Measurements from ENCODE around the gene LSM12.
"Not testable (repeated sequence)": the region's sequence is repeated elsewhere in the genome, so short reads cannot be mapped to it uniquely, and the experiment has no call there.

Gene LSM12

GRCh38 chr17:44108440-44109311 is 42.2 kb upstream of the LSM12 start:
- no peak overlapping the region for H3K4me3 ChIP-seq (ENCODE audit: low read length)
- peaks cover 2% of the 10 kb centered on the region; the same call in 1 of the 2 replicates for H3K36me3 ChIP-seq (ENCODE audit: insufficient read depth, low read depth, low read length)
- peaks cover 13% of the 10 kb centered on the region for H3K4me1 ChIP-seq (ENCODE audit: insufficient read depth, low read length)
- no peak overlapping the region for H3K27ac ChIP-seq (ENCODE audit: low read length)
- no peaks in the 10 kb centered on the region for H3K27me3 ChIP-seq (ENCODE audit: insufficient read depth, low read length)
- no peak overlapping the region for H3K9ac ChIP-seq (ENCODE audit: low read depth, low read length)
- no peaks in the 10 kb centered on the region for H3K9me3 ChIP-seq (ENCODE audit: insufficient read depth, low read depth, low read length)

- Histone ChIP-seq H3K9me3 (ENCODE audit: insufficient read depth, low read depth, low read length) (no peaks in the 10 kb centered on the region), H3K9ac (ENCODE audit: low read depth, low read length) (no peak overlapping the region), H3K27me3 (ENCODE audit: insufficient read depth, low read length) (no peaks in the 10 kb centered on the region), H3K36me3 (ENCODE audit: insufficient read depth, low read depth, low read length) (peaks cover 2% of the 10 kb centered on the region; the same call in 1 of the 2 replicates), H3K27ac (ENCODE audit: low read length) (no peak overlapping the region), H3K4me3 (ENCODE audit: low read length) (no peak overlapping the region), H3K4me1 (ENCODE audit: insufficient read depth, low read length) (peaks cover 10% of the 10 kb centered on the region)
Observed at GRCh38 chr17:44106801-44107200, 40.3 kb upstream of the LSM12 start.

GRCh38 chr17:44105941-44106340 is 39.5 kb upstream of the LSM12 start:
- no peak overlapping the region for H3K27ac ChIP-seq (ENCODE audit: low read length)
- no peaks in the 10 kb centered on the region for H3K9me3 ChIP-seq (ENCODE audit: insufficient read depth, low read depth, low read length)
- H3K36me3 ChIP-seq (ENCODE audit: insufficient read depth, low read depth, low read length): peaks cover 2% of the 10 kb centered on the region; the same call in 1 of the 2 replicates
- no peak overlapping the region for H3K4me3 ChIP-seq (ENCODE audit: low read length)
- no peaks in the 10 kb centered on the region for H3K27me3 ChIP-seq (ENCODE audit: insufficient read depth, low read length)
- no peak overlapping the region for H3K9ac ChIP-seq (ENCODE audit: low read depth, low read length)
- peaks cover 5% of the 10 kb centered on the region for H3K4me1 ChIP-seq (ENCODE audit: insufficient read depth, low read length)

DNA sequence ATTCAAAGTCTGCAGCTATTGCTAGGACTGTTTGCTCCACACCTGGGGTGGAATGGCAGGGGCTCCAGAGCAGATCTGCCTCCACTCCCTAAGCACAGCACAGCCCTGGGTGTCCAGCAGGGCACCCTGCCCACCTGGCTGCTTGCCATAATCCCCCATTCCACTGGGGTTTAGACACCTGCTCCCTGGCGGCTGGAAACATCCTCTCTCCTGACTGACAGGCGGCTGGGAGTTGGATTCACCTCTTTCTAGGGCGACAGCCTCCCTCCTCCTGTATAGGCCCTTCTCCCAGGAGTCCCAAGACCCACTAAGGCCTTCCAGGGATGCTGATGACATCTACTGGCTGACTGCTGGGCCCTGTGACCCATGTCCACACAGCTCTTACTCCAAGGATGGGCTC is 39.0 kb upstream of the LSM12 start:
- Histone ChIP-seq H3K27ac (ENCODE audit: low read length) (no peak overlapping the region), H3K4me1 (ENCODE audit: insufficient read depth, low read length) (peaks cover 1% of the 10 kb centered on the region), H3K36me3 (ENCODE audit: insufficient read depth, low read depth, low read length) (peaks cover 1% of the 10 kb centered on the region; the same call in 1 of the 2 replicates)

GRCh38 chr17:44102849-44103622 is 36.6 kb upstream of the LSM12 start:
- no peak overlapping the region for H3K27ac ChIP-seq (ENCODE audit: low read length)
- no peaks in the 10 kb centered on the region; the same call in none of the 2 replicates for H3K4me1 ChIP-seq (ENCODE audit: insufficient read depth, low read length)
- no peaks in the 10 kb centered on the region for H3K27me3 ChIP-seq (ENCODE audit: insufficient read depth, low read length)
- no peaks in the 10 kb centered on the region for H3K9me3 ChIP-seq (ENCODE audit: insufficient read depth, low read depth, low read length)
- H3K36me3 ChIP-seq (ENCODE audit: insufficient read depth, low read depth, low read length): no peaks in the 10 kb centered on the region
- no peak overlapping the region for H3K9ac ChIP-seq (ENCODE audit: low read depth, low read length)
- H3K4me3 ChIP-seq (ENCODE audit: low read length): no peak overlapping the region

More for the DNA sequence above, 39.0 kb upstream of the LSM12 start:
- no peak overlapping the region for H3K4me3 ChIP-seq (ENCODE audit: low read length)
- H3K9me3 ChIP-seq (ENCODE audit: insufficient read depth, low read depth, low read length): no peaks in the 10 kb centered on the region
- no peaks in the 10 kb centered on the region for H3K27me3 ChIP-seq (ENCODE audit: insufficient read depth, low read length)
- no peak overlapping the region for H3K9ac ChIP-seq (ENCODE audit: low read depth, low read length)

DNA sequence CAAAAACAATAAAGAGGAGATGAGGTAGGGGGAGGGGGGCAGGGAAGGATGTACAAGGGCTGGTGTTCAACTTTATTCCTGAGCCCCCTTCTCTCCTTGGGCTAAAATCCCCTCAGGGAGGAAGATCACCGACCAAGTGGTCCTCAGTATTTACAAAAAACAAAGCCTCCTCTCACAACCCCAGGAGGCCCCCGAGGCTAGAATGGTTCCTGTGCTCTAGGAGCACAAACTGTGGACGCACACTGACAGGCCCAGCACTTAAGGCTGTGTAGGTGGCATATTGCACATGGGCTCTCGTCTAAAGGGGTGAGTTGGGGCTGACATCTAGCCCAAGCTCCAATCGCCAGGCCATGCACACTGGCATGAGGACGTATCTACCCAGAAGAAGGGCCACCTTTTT is 35.4 kb upstream of the LSM12 start:
- H3K27ac ChIP-seq (ENCODE audit: low read length); H3K4me1 ChIP-seq (ENCODE audit: insufficient read depth, low read length); H3K36me3 ChIP-seq (ENCODE audit: insufficient read depth, low read depth, low read length); H3K4me3 ChIP-seq (ENCODE audit: low read length); H3K9me3 ChIP-seq (ENCODE audit: insufficient read depth, low read depth, low read length); H3K9ac ChIP-seq (ENCODE audit: low read depth, low read length); H3K27me3 ChIP-seq (ENCODE audit: insufficient read depth, low read length): not testable (repeated sequence)

DNA sequence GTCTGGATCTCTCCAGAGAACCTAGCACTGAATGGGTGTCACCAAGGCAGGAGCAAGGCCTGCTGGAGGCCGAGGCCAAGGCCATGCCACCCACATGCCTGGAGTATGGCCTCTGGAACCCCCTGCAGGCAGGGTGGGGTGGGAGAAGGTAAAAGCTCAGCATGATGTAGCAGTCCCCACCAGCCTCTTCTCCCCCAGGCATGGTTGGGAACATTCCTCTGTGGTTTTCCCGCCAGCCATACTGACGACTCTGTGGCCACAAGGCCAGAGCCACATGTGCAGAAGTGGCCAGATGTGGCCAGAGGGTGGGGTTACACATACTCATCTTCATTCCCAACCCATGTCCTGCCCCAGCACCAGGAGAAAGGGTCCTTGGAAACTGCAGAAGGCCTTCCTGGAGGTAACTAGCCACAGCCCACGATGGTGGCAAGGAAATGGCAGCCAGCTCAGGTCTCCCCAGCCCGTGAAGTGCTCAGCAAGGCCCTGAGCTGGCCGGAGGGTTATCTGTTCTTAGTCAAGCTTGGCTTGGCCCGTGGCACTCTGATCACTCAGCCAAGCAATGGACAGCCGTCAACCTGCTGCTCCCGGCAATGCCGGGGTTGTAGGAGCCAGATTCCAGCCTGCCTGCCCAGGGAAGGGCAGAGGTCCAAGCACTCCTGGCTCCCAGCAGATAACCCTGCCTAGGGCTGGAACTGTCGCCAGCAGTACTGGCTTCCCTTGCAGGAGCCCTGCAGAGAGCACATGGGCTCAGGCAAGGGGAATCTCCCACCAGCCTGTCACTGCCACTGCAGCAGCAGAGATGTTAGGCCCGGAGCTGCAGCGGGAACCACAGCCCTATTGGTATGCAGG is 30.9 kb upstream of the LSM12 start:
- Histone ChIP-seq H3K9me3 (ENCODE audit: insufficient read depth, low read depth, low read length) (no peaks in the 10 kb centered on the region), H3K36me3 (ENCODE audit: insufficient read depth, low read depth, low read length) (0 out of 2 replicates have a peak, but pooled peaks cover 2% of the 10 kb centered on the region), H3K27ac (ENCODE audit: low read length) (peak overlapping the region; percentile 1), H3K4me1 (ENCODE audit: insufficient read depth, low read length) (peaks cover 10% of the 10 kb centered on the region), H3K9ac (ENCODE audit: low read depth, low read length) (no peak overlapping the region), H3K27me3 (ENCODE audit: insufficient read depth, low read length) (no peaks in the 10 kb centered on the region), H3K4me3 (ENCODE audit: low read length) (no peak overlapping the region)

GRCh38 chr17:44095647-44096496 is 29.4 kb upstream of the LSM12 start:
- Histone ChIP-seq H3K4me3 (ENCODE audit: low read length) (peak overlapping the region; percentile 66), H3K27ac (ENCODE audit: low read length) (peak overlapping the region; percentile 89), H3K27me3 (ENCODE audit: insufficient read depth, low read length) (no peaks in the 10 kb centered on the region), H3K9ac (ENCODE audit: low read depth, low read length) (peak overlapping the region; percentile 79; the same call in 1 of the 2 replicates), H3K4me1 (ENCODE audit: insufficient read depth, low read length) (peaks cover 10% of the 10 kb centered on the region), H3K36me3 (ENCODE audit: insufficient read depth, low read depth, low read length) (peaks cover 16% of the 10 kb centered on the region), H3K9me3 (ENCODE audit: insufficient read depth, low read depth, low read length) (no peaks in the 10 kb centered on the region)

DNA sequence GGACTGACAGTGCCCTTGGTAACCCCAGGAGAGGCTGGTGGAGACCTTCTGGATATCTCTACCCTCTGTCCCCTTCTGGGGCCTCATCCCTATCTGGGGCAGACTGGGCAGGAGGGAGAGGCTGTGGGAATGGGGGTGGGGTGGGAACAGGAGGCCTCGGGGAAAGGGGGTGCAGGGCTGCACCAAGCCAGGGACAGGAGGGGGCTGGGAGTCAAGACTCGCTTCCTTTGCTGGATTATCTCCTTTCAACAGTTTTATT is 28.8 kb upstream of the LSM12 start:
- Histone ChIP-seq H3K9me3 (ENCODE audit: insufficient read depth, low read depth, low read length) (no peaks in the 10 kb centered on the region), H3K9ac (ENCODE audit: low read depth, low read length) (peak overlapping the region; percentile 79; the same call in 1 of the 2 replicates), H3K4me1 (ENCODE audit: insufficient read depth, low read length) (peaks cover 10% of the 10 kb centered on the region), H3K27ac (ENCODE audit: low read length) (peak overlapping the region; percentile 89), H3K36me3 (ENCODE audit: insufficient read depth, low read depth, low read length) (peaks cover 18% of the 10 kb centered on the region), H3K27me3 (ENCODE audit: insufficient read depth, low read length) (no peaks in the 10 kb centered on the region), H3K4me3 (ENCODE audit: low read length) (peak overlapping the region; percentile 66; the same call in 1 of the 2 replicates)

GRCh38 chr17:44094701-44095387 is 28.4 kb upstream of the LSM12 start:
- H3K27ac ChIP-seq (ENCODE audit: low read length): peak overlapping the region; percentile 89
- no peaks in the 10 kb centered on the region for H3K27me3 ChIP-seq (ENCODE audit: insufficient read depth, low read length)
- H3K36me3 ChIP-seq (ENCODE audit: insufficient read depth, low read depth, low read length): peaks cover 18% of the 10 kb centered on the region
- no peaks in the 10 kb centered on the region for H3K9me3 ChIP-seq (ENCODE audit: insufficient read depth, low read depth, low read length)
- peak overlapping the region; percentile 66; the same call in 1 of the 2 replicates for H3K4me3 ChIP-seq (ENCODE audit: low read length)
- peak overlapping the region; percentile 79; the same call in 1 of the 2 replicates for H3K9ac ChIP-seq (ENCODE audit: low read depth, low read length)
- peaks cover 10% of the 10 kb centered on the region for H3K4me1 ChIP-seq (ENCODE audit: insufficient read depth, low read length)
